Stimulated activated CD4-positive, alpha-beta T cell treated with anti-CD3 and anti-CD28 coated beads, Interleukin-4, amount 100 ng/mL, for 1 hour (primary cell): ENCODE measurements around the gene EFS.

ENCODE experiments used
- DNase-seq: peaks from one replicate; pipeline ENCODE4 v3.0.0-alpha.2; 2020

The EFS gene

GRCh38 chr14:23377573-23378563 is 12.9 kb upstream of the EFS start:
- no peak for DNase-seq

- no peak for DNase-seq
Measured at GRCh38 chr14:23377198-23377550, 12.2 kb upstream of the EFS start.

GRCh38 chr14:23376482-23377197 is 11.7 kb upstream of the EFS start, which contains the start of gene CMTM5:
CMTM5 (plus strand) TSS chr14:23377046; CDS start chr14:23377252, 206 bp downstream.
- DNase-seq: no peak

- no peak for DNase-seq
Measured at GRCh38 chr14:23375527-23376251, 10.7 kb upstream of the EFS start.

- no peak for DNase-seq
Measured at GRCh38 chr14:23373041-23373440, 8.1 kb upstream of the EFS start.

- DNase-seq: no peak
Measured at GRCh38 chr14:23372509-23372908, 7.5 kb upstream of the EFS start, which contains the start of gene IL25. IL25 (plus strand) TSS chr14:23372809.

GRCh38 chr14:23371865-23372264 is 6.9 kb upstream of the EFS start:
- DNase-seq: no peak

- no peak for DNase-seq
Measured at GRCh38 chr14:23370221-23370620, 5.2 kb upstream of the EFS start.

- DNase-seq: no peak
Measured at GRCh38 chr14:23366426-23366921, 1.5 kb upstream of the EFS start.

- DNase-seq: no peak
Measured at GRCh38 chr14:23365732-23366425, 907 bp upstream of the EFS start.

- DNase-seq: no peak
Measured at GRCh38 chr14:23364164-23365035, 572 bp downstream of the EFS start.

- DNase-seq: no peak
Measured at GRCh38 chr14:23362200-23362599, 2.8 kb downstream of the EFS start.

- DNase-seq: no peak
Measured at GRCh38 chr14:23361763-23362162, 3.2 kb downstream of the EFS start.

GRCh38 chr14:23361320-23361719 is 3.7 kb downstream of the EFS start:
- DNase-seq: no peak

- DNase-seq: no peak
Measured at GRCh38 chr14:23360496-23360895, 4.5 kb downstream of the EFS start.

GRCh38 chr14:23359722-23360447 is 5.1 kb downstream of the EFS start:
- no peak for DNase-seq

- DNase-seq: no peak
Measured at GRCh38 chr14:23359167-23359626, 5.8 kb downstream of the EFS start.

- no peak for DNase-seq
Measured at GRCh38 chr14:23358553-23359166, 6.3 kb downstream of the EFS start.

- DNase-seq: no peak
Measured at GRCh38 chr14:23358042-23358441, 6.9 kb downstream of the EFS start.

GRCh38 chr14:23357261-23357660 is 7.7 kb downstream of the EFS start:
- DNase-seq: no peak
